Immature natural killer cell (primary cell): ENCODE measurements around the gene METRN. TPM values are rescaled to one million over a fixed set of nuclear protein-coding genes. Genes with fewer than 3 reads are reported as not detected.
A peak's percentile ranks its signal among the peaks of the same experiment; 100 is the strongest.

Experiments
- DNase-seq, 3 donors: peaks; one replicate each; pipeline ENCODE4 v3.0.0; 2022; ENCODE audit warnings: mixed read lengths in 1 of 3
- H3K27ac Mint-ChIP-seq, 6 donors: one replicate each; pipeline ENCODE4 v1.8.0; 2020; ENCODE audit warnings: mixed read lengths in 6 of 6, mild to moderate bottlenecking in 5 of 6, inconsistent platforms in 4 of 6, moderate library complexity in 3 of 6
- H3K27me3 Mint-ChIP-seq, 3 donors: one replicate each; pipeline ENCODE4 v1.8.0; 2020 to 2021; ENCODE audit warnings: low read depth in 3 of 3, mild to moderate bottlenecking in 3 of 3, mixed read lengths in 3 of 3, moderate library complexity in 3 of 3, inconsistent platforms in 1 of 3
- H3K36me3 Mint-ChIP-seq, 3 donors: one replicate each; pipeline ENCODE4 v1.8.0; 2020; ENCODE audit warnings: mixed read lengths in 3 of 3, inconsistent platforms in 2 of 3, mild to moderate bottlenecking in 2 of 3
- H3K4me1 Mint-ChIP-seq, 2 donors: one replicate each; pipeline ENCODE4 v1.8.0; 2020; ENCODE audit warnings: inconsistent platforms in 2 of 2, mild to moderate bottlenecking in 2 of 2, mixed read lengths in 2 of 2, moderate library complexity in 1 of 2
- H3K4me3 Mint-ChIP-seq, 5 donors: one replicate each; pipeline ENCODE4 v1.8.0; 2020; ENCODE audit warnings: mild to moderate bottlenecking in 5 of 5, mixed read lengths in 5 of 5, inconsistent platforms in 3 of 5, moderate library complexity in 3 of 5
- H3K9me3 Mint-ChIP-seq, 6 donors: one replicate each; pipeline ENCODE4 v1.8.0; 2020; ENCODE audit warnings: mild to moderate bottlenecking in 6 of 6, mixed read lengths in 6 of 6, inconsistent platforms in 4 of 6, moderate library complexity in 3 of 6
- polyA plus RNA-seq, 3 donors: library from polyadenylated mRNA; unstranded; fragments of 300-500 nt; fragmentation: Illumina TruSeq; gene quantifications; one replicate each; pipeline ENCODE4 v1.2.3, GENCODE V29; 2021

Gene METRN
- polyA plus RNA-seq, 3 donors from 2014 or later = 29.6 to 61.7 (median 45.4) TPM

GRCh38 chr16:722835-723633 is 8.1 kb downstream of the METRN start:
- Mint-ChIP-seq H3K4me3 (peak overlapping the region in 2 of 5 donors; percentile 33 to 45), H3K36me3 (no peaks in the 10 kb centered on the region), H3K9me3 (no peaks in the 10 kb centered on the region), H3K27ac (peak overlapping the region in 2 of 6 donors; percentile 57 to 59), H3K4me1 (peaks cover 8 to 18% of the 10 kb centered on the region in 2 donors), H3K27me3 (peaks cover 2 to 10% (median 5%) of the 10 kb centered on the region in 3 donors)
- DNase-seq = no peak

GRCh38 chr16:723695-724094 is 8.8 kb downstream of the METRN start:
- DNase-seq = no peak
- Mint-ChIP-seq H3K9me3 (no peaks in the 10 kb centered on the region), H3K4me3 (no peak overlapping the region), H3K36me3 (no peaks in the 10 kb centered on the region), H3K27me3 (peaks cover 2 to 10% (median 5%) of the 10 kb centered on the region in 3 donors), H3K4me1 (peaks cover 8 to 17% of the 10 kb centered on the region in 2 donors), H3K27ac (no peak overlapping the region)

GRCh38 chr16:724188-725040 is 9.5 kb downstream of the METRN start:
- Mint-ChIP-seq H3K36me3 (no peaks in the 10 kb centered on the region), H3K27me3 (peaks cover 2 to 10% (median 5%) of the 10 kb centered on the region in 3 donors), H3K9me3 (no peaks in the 10 kb centered on the region), H3K4me3 (no peak overlapping the region), H3K27ac (no peak overlapping the region), H3K4me1 (peaks cover 8 to 10% of the 10 kb centered on the region in 2 donors)
- no peak for DNase-seq

GRCh38 chr16:725041-725376 is 10.1 kb downstream of the METRN start:
- Mint-ChIP-seq H3K4me1 (peaks cover 5% of the 10 kb centered on the region in 2 donors), H3K36me3 (no peaks in the 10 kb centered on the region), H3K9me3 (no peaks in the 10 kb centered on the region), H3K27ac (peak overlapping the region in 1 of 6 donors; percentile 51), H3K4me3 (peak overlapping the region in 1 of 5 donors; percentile 35), H3K27me3 (peaks cover 2 to 10% (median 5%) of the 10 kb centered on the region in 3 donors)
- no peak for DNase-seq

GRCh38 chr16:725463-726187 is 10.7 kb downstream of the METRN start:
- Mint-ChIP-seq H3K4me3 (peak overlapping the region in 3 of 5 donors; percentile 6 to 79 (median 40)), H3K27me3 (peaks cover 0 to 10% (median 3%) of the 10 kb centered on the region in 3 donors), H3K4me1 (peaks cover 0 to 1% of the 10 kb centered on the region in 2 donors), H3K36me3 (no peaks in the 10 kb centered on the region), H3K9me3 (no peaks in the 10 kb centered on the region), H3K27ac (peak overlapping the region in 1 of 6 donors; percentile 12)
- DNase-seq = no peak

GRCh38 chr16:726188-726437 is 11.2 kb downstream of the METRN start:
- Mint-ChIP-seq H3K4me3 (peak overlapping the region in 3 of 5 donors; percentile 6 to 79 (median 76)), H3K36me3 (no peaks in the 10 kb centered on the region), H3K27me3 (peaks cover 2 to 10% (median 3%) of the 10 kb centered on the region in 3 donors), H3K27ac (peak overlapping the region in 1 of 6 donors; percentile 34), H3K9me3 (no peaks in the 10 kb centered on the region), H3K4me1 (peaks cover 0 to 1% of the 10 kb centered on the region in 2 donors)
- no peak for DNase-seq

GRCh38 chr16:726438-727290 is 11.7 kb downstream of the METRN start, which contains the start of the genes CCDC78 and HAGHL:
CCDC78 (minus strand) TSS chr16:726443; CDS start chr16:726367, 76 bp downstream.
HAGHL (plus strand) TSS chr16:727106; CDS start chr16:727510, 404 bp downstream.
- Mint-ChIP-seq H3K4me1 (peaks cover 0 to 1% of the 10 kb centered on the region in 2 donors), H3K27me3 (peaks cover 2 to 10% (median 3%) of the 10 kb centered on the region in 3 donors), H3K27ac (peak within 1 kb of the TSS; percentile 12 to 51 (median 32)), H3K9me3 (no peaks in the 10 kb centered on the region), H3K4me3 (peak within 1 kb of the TSS; percentile 69 to 79 (median 76)), H3K36me3 (no peaks in the 10 kb centered on the region)
- peak; percentile 68 to 74 (median 73) for DNase-seq

GRCh38 chr16:727291-727977 is 12.5 kb downstream of the METRN start:
- peaks cover 2 to 10% (median 3%) of the 10 kb centered on the region in 3 donors for H3K27me3 Mint-ChIP-seq
- no peak overlapping the region for H3K27ac Mint-ChIP-seq
- H3K9me3 Mint-ChIP-seq = no peaks in the 10 kb centered on the region
- H3K4me1 Mint-ChIP-seq = peaks cover 0 to 1% of the 10 kb centered on the region in 2 donors
- H3K36me3 Mint-ChIP-seq = no peaks in the 10 kb centered on the region
- H3K4me3 Mint-ChIP-seq = peak overlapping the region; percentile 30 to 69 (median 42)
- peak in 2 of 3 donors; percentile 42 for DNase-seq

- H3K36me3 Mint-ChIP-seq = no peaks in the 10 kb centered on the region
- H3K9me3 Mint-ChIP-seq = no peaks in the 10 kb centered on the region
- no peaks in the 10 kb centered on the region for H3K4me1 Mint-ChIP-seq
- peak; percentile 80 to 85 (median 85) for DNase-seq
- H3K27ac Mint-ChIP-seq = peak overlapping the region in 1 of 6 donors; percentile 20
- H3K27me3 Mint-ChIP-seq = peaks cover 2 to 11% (median 3%) of the 10 kb centered on the region in 3 donors
- peak overlapping the region; percentile 33 to 69 (median 62) for H3K4me3 Mint-ChIP-seq
Observed at GRCh38 chr16:728131-728889, 13.4 kb downstream of the METRN start.

GRCh38 chr16:728890-729744 is 14.2 kb downstream of the METRN start:
- Mint-ChIP-seq H3K27ac (peak overlapping the region in 1 of 6 donors; percentile 20), H3K27me3 (peaks cover 2 to 11% (median 3%) of the 10 kb centered on the region in 3 donors), H3K4me3 (peak overlapping the region in 4 of 5 donors; percentile 44 to 70 (median 63)), H3K4me1 (no peaks in the 10 kb centered on the region), H3K9me3 (no peaks in the 10 kb centered on the region), H3K36me3 (no peaks in the 10 kb centered on the region)
- DNase-seq = no peak
